ENCODE data around the gene CD200R1L. TPM values are rescaled to one million over a fixed set of nuclear protein-coding genes. Genes with fewer than 3 reads are reported as not detected.

Gene CD200R1L
- total and polyA plus RNA-seq, 2 experiments from 2014 or later, result not detected

DNA sequence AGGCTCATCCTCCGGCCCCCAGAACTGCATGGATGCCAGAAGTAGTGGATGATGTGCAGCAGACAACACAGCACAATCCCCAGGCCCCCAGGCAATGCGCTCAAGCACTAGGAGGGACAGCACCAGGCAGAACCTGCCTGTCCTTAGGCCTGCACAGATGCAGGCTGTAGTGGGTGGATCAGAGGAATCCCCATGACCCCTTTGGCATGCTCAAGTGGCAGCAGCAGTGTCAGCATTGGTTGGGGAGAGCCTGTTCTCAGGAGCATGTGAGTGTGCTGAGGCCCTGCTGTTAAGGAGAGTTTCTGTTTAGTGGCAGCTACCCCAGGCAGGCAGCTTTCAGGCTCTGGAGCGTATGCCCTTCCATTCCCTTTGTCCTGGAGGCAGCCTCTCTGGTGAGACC lies 25.1 kb upstream of the CD200R1L start:
- Histone ChIP-seq H3K9me2 (ENCODE audit: insufficient read depth) (no peaks in the 10 kb centered on the region), H3K27ac (ENCODE audit: low read depth) (no peak overlapping the region), H3K4me3 (no peak overlapping the region), H3K4me2 (no peak overlapping the region), H3K79me2 (replicated peaks; ENCODE audit: insufficient read depth) (no peaks in the 10 kb centered on the region), H3K4me1 (ENCODE audit: insufficient read depth) (peaks cover 9% of the 10 kb centered on the region; the same call in 1 of the 2 replicates), H3K27me3 (ENCODE audit: insufficient read depth) (no peaks in the 10 kb centered on the region), H4K20me1 (replicated peaks; ENCODE audit: insufficient read depth) (no peaks in the 10 kb centered on the region), H3K36me3 (ENCODE audit: insufficient read depth) (no peaks in the 10 kb centered on the region), H3F3A (replicated peaks; ENCODE audit: low read depth) (no peaks in the 10 kb centered on the region), H2AFZ (0 out of 2 replicates have a peak overlapping the region, but pooled peaks have one; percentile 45)
- Mint-ChIP-seq H3K4me3 (no peak overlapping the region), H3K27ac (no peak overlapping the region), H3K27me3 (ENCODE audit: insufficient read depth, low read depth, poor library complexity) (peaks cover 8% of the 10 kb centered on the region), H3K9me3 (peaks cover 8% of the 10 kb centered on the region; the same call in 2 of the 3 replicates), H3K4me1 (peaks cover 14% of the 10 kb centered on the region), H3K36me3 (ENCODE audit: low read depth) (peaks cover 7% of the 10 kb centered on the region; the same call in 2 of the 3 replicates)
- TF ChIP-seq, protein P1, sequence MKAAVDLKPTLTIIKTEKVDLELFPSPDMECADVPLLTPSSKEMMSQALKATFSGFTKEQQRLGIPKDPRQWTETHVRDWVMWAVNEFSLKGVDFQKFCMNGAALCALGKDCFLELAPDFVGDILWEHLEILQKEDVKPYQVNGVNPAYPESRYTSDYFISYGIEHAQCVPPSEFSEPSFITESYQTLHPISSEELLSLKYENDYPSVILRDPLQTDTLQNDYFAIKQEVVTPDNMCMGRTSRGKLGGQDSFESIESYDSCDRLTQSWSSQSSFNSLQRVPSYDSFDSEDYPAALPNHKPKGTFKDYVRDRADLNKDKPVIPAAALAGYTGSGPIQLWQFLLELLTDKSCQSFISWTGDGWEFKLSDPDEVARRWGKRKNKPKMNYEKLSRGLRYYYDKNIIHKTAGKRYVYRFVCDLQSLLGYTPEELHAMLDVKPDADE (IDR thresholded peaks at IDR 0.05), result no peak
- TF ChIP-seq, protein P2, sequence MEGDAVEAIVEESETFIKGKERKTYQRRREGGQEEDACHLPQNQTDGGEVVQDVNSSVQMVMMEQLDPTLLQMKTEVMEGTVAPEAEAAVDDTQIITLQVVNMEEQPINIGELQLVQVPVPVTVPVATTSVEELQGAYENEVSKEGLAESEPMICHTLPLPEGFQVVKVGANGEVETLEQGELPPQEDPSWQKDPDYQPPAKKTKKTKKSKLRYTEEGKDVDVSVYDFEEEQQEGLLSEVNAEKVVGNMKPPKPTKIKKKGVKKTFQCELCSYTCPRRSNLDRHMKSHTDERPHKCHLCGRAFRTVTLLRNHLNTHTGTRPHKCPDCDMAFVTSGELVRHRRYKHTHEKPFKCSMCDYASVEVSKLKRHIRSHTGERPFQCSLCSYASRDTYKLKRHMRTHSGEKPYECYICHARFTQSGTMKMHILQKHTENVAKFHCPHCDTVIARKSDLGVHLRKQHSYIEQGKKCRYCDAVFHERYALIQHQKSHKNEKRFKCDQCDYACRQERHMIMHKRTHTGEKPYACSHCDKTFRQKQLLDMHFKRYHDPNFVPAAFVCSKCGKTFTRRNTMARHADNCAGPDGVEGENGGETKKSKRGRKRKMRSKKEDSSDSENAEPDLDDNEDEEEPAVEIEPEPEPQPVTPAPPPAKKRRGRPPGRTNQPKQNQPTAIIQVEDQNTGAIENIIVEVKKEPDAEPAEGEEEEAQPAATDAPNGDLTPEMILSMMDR (conservative IDR thresholded peaks at IDR 0.05; ENCODE audit: low read depth in 2 of 2), result no peak
- TF ChIP-seq, protein P3, sequence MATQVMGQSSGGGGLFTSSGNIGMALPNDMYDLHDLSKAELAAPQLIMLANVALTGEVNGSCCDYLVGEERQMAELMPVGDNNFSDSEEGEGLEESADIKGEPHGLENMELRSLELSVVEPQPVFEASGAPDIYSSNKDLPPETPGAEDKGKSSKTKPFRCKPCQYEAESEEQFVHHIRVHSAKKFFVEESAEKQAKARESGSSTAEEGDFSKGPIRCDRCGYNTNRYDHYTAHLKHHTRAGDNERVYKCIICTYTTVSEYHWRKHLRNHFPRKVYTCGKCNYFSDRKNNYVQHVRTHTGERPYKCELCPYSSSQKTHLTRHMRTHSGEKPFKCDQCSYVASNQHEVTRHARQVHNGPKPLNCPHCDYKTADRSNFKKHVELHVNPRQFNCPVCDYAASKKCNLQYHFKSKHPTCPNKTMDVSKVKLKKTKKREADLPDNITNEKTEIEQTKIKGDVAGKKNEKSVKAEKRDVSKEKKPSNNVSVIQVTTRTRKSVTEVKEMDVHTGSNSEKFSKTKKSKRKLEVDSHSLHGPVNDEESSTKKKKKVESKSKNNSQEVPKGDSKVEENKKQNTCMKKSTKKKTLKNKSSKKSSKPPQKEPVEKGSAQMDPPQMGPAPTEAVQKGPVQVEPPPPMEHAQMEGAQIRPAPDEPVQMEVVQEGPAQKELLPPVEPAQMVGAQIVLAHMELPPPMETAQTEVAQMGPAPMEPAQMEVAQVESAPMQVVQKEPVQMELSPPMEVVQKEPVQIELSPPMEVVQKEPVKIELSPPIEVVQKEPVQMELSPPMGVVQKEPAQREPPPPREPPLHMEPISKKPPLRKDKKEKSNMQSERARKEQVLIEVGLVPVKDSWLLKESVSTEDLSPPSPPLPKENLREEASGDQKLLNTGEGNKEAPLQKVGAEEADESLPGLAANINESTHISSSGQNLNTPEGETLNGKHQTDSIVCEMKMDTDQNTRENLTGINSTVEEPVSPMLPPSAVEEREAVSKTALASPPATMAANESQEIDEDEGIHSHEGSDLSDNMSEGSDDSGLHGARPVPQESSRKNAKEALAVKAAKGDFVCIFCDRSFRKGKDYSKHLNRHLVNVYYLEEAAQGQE (IDR thresholded peaks at IDR 0.05; ENCODE audit: unreplicated experiment), result no peak
- no peak for TF ChIP-seq POLR2AphosphoS5 (IDR thresholded peaks at IDR 0.05; ENCODE audit: low read depth)
- ATAC-seq (peak; percentile 71), DNase-seq (ENCODE audit: low spot score) (peak; percentile 3)

DNA sequence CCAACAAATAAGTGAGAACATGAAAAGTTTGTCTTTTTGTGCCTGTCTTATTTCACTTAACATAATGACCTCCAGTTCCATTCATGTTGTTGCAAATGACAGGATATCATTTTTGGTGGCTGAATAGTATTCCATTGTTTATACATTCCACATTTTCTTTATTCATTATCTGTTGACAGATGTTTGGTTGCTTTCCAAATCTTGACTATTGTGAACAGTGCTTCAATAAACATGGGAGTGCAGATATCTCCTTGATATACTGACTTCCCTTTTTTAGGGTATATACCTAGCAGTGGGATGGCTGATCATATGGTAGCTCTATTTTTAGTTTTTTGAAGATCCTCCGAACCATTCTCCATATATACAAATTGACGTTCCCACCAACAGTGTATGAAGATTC lies 19.1 kb upstream of the CD200R1L start:
- ATAC-seq (no peak), DNase-seq (ENCODE audit: low spot score) (no peak)
- peaks cover 7% of the 10 kb centered on the region; the same call in 2 of the 3 replicates for H3K36me3 Mint-ChIP-seq (ENCODE audit: low read depth)
- Histone ChIP-seq H2AFZ (no peak overlapping the region), H3K4me2 (no peak overlapping the region), H3K4me1 (ENCODE audit: insufficient read depth) (no peaks in the 10 kb centered on the region), H3K9me2 (ENCODE audit: insufficient read depth) (no peaks in the 10 kb centered on the region), H3K36me3 (ENCODE audit: insufficient read depth) (no peaks in the 10 kb centered on the region), H3K79me2 (replicated peaks; ENCODE audit: insufficient read depth) (no peaks in the 10 kb centered on the region), H3F3A (replicated peaks; ENCODE audit: low read depth) (no peaks in the 10 kb centered on the region), H3K27ac (ENCODE audit: low read depth) (no peak overlapping the region), H3K27me3 (ENCODE audit: insufficient read depth) (no peaks in the 10 kb centered on the region), H3K4me3 (no peak overlapping the region), H4K20me1 (replicated peaks; ENCODE audit: insufficient read depth) (no peaks in the 10 kb centered on the region)
- H3K27me3 Mint-ChIP-seq (ENCODE audit: insufficient read depth, low read depth, poor library complexity), result no peaks in the 10 kb centered on the region
- TF ChIP-seq ZNF331 (CRISPR knock-in tag; IDR thresholded peaks at IDR 0.05; ENCODE audit: low read depth) (no peak), STAT1 (IDR thresholded peaks at IDR 0.05; ENCODE audit: unreplicated experiment) (no peak), EZH2 (IDR thresholded peaks at IDR 0.05; ENCODE audit: low read depth, unreplicated experiment) (no peak), POLR2AphosphoS5 (IDR thresholded peaks at IDR 0.05; ENCODE audit: low read depth) (no peak), NANOG (IDR thresholded peaks at IDR 0.05; ENCODE audit: borderline replicate concordance) (no peak), CREB1 (CRISPR knock-in tag; IDR thresholded peaks at IDR 0.05; ENCODE audit: low read depth) (no peak), ZNF114 (CRISPR knock-in tag; IDR thresholded peaks at IDR 0.05) (no peak)
- H3K9me3 Mint-ChIP-seq, result peaks cover 8% of the 10 kb centered on the region; the same call in 2 of the 3 replicates
- H3K4me3 Mint-ChIP-seq, result no peak overlapping the region
- no peaks in the 10 kb centered on the region for H3K4me1 Mint-ChIP-seq
- H3K27ac Mint-ChIP-seq, result no peak overlapping the region
